Neural crest cell (in vitro differentiated cells): Measurements from ENCODE around the gene NKX2-1. TPM values are rescaled to one million over a fixed set of nuclear protein-coding genes. Genes with fewer than 3 reads are reported as not detected.

Experiments used
- DNase-seq: peaks from one replicate; pipeline ENCODE4 v3.0.0; 2021; ENCODE audit warnings: low read depth, mixed read lengths, low spot score
- H3K27ac Mint-ChIP-seq: one replicate; pipeline ENCODE4 v1.8.0; 2021; ENCODE audit warnings: mild to moderate bottlenecking, mixed read lengths; ENCODE audit not compliant: unreplicated experiment
- H3K27me3 Mint-ChIP-seq: 2 replicates; pipeline ENCODE4 v1.8.0; 2021; ENCODE audit warnings: low read depth, mild to moderate bottlenecking, mixed read lengths
- H3K36me3 Mint-ChIP-seq: 2 replicates; pipeline ENCODE4 v1.8.0; 2021; ENCODE audit warnings: low read depth, mild to moderate bottlenecking, mixed read lengths
- H3K4me1 Mint-ChIP-seq: 2 replicates; pipeline ENCODE4 v1.8.0; 2021; ENCODE audit warnings: mixed read lengths
- H3K4me3 Mint-ChIP-seq: one replicate; pipeline ENCODE4 v1.8.0; 2021; ENCODE audit warnings: mild to moderate bottlenecking, mixed read lengths
- H3K9me3 Mint-ChIP-seq: 2 replicates; pipeline ENCODE4 v1.8.0; 2021; ENCODE audit warnings: mixed read lengths
- total RNA-seq: library from RNA; stranded (reverse); gene quantifications from 2 replicates; pipeline ENCODE4 v1.2.1, GENCODE V29; 2021
- TF ChIP-seq, protein P1 (sequence below): fragments of 200-600 bp; sonication (generic); conservative IDR thresholded peaks from 2 replicates; pipeline ENCODE4 v1.5.0; 2021; ENCODE audit warnings: antibody characterized with exemption, mild to moderate bottlenecking

NKX2-1 gene
- total RNA-seq, 1 donor from 2014 or later, result not detected

DNA sequence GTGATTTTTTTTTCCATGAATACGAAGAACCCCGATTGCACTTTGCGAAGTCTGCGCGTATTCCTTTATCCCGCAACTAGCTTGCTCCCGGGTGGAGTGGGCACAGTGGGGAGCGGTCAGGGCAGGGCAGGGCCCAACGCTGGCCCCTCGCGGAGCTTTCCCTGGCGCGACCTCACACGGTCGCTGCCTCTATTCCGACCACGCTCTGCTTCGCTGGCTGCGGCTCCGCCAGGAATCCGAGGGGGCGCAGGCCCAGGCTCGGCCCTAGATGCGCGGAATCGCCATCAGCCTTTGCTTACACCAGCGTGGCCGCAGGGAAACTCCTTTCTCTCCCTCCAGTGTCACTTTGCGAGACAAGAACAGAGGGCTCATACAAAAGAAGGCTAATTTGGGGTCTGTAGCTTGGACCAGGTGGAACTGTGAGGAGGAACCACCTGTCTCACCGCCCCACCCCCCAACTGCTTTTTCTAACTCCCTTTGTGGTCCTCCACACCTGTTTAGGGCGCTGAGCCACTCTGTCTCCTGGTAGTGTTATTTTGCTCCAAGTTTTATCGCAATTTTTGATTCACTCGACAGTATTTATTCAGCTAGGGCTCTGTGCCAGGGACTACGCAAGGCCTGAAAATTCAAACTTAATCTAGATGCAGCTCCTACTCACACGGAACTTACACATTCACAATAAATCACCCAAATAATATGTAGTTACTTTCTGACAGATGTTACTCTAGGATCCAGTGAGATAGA is 3.1 kb upstream of the NKX2-1 start:
- H3K36me3 Mint-ChIP-seq, result no peaks in the 10 kb centered on the region
- H3K4me3 Mint-ChIP-seq, result no peak overlapping the region
- DNase-seq, result no peak
- peaks cover 5% of the 10 kb centered on the region for H3K4me1 Mint-ChIP-seq
- H3K9me3 Mint-ChIP-seq, result no peaks in the 10 kb centered on the region
- TF ChIP-seq, protein P1, sequence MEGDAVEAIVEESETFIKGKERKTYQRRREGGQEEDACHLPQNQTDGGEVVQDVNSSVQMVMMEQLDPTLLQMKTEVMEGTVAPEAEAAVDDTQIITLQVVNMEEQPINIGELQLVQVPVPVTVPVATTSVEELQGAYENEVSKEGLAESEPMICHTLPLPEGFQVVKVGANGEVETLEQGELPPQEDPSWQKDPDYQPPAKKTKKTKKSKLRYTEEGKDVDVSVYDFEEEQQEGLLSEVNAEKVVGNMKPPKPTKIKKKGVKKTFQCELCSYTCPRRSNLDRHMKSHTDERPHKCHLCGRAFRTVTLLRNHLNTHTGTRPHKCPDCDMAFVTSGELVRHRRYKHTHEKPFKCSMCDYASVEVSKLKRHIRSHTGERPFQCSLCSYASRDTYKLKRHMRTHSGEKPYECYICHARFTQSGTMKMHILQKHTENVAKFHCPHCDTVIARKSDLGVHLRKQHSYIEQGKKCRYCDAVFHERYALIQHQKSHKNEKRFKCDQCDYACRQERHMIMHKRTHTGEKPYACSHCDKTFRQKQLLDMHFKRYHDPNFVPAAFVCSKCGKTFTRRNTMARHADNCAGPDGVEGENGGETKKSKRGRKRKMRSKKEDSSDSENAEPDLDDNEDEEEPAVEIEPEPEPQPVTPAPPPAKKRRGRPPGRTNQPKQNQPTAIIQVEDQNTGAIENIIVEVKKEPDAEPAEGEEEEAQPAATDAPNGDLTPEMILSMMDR, result no peak
- H3K27ac Mint-ChIP-seq, result no peak overlapping the region
- H3K27me3 Mint-ChIP-seq, result peaks cover 100% of the 10 kb centered on the region

DNA sequence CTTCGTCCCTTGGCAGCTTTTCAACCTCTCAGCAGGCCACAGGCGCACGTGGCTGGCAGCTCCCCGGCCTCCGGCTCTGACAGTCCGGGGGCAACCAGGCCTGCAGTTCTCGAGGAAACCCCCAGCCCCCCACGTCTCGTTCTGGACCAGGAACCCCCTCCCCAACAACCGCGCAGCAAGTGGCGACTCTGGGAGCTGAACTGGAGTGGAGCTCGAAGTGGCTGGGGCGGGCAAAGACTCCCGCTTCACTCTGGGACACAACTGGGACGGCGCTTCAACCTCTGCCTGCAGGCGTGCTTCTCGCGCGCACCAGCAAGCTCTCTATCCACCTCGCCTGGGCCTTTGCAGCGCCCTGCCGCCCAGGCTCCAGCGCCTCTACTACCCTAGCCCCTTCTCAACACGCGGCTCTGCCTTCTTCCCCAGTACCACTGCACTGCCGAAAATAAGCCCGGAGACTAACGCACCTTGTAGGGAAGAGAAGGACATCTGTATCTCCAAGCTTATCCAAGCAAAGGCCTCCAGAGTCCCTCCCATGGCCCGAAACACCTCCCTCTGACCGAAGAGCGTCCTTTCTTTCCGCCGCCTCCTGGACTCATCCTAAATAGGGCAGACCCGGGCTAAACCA is 2.4 kb upstream of the NKX2-1 start:
- Mint-ChIP-seq H3K36me3 (no peaks in the 10 kb centered on the region), H3K27ac (no peak overlapping the region), H3K27me3 (peaks cover 100% of the 10 kb centered on the region), H3K9me3 (no peaks in the 10 kb centered on the region), H3K4me1 (peaks cover 5% of the 10 kb centered on the region), H3K4me3 (no peak overlapping the region)
- DNase-seq, result peak; percentile 9
- TF ChIP-seq, protein P1, result no peak

DNA sequence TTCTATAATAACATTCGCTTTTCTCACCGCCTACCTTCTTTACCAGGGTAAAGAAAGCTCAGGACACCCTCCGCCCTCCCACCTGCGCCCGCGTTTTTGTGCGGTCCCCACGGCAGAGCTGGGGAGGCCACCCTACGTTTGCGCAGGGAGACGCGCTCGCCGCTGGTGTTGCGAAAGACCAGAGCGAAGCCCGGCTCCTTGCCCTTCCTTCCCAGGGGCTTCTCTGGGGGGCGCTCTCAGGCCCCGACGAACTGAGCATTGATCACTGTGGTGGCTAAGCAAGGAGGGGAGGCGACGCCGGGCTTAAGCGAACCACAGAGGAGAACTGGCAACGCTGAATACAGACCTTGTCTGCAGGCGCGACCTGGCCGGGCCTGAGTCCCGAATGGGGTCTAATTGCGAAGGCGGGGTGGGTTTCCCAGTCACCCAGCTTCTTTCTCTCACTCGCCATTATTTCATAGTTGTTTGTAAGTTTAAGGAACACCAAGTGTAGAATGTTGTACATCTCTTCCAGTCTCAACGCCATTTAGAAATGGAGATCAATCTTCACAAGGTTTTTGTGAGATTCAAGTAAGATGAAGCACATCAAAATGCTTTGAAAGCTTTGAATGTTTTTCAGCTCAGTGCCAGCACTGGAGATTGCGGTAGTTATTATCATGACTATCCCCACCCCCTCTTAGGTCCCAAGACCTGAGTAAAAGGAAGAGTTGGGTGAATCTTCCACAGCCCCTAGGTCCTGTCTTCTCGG is 1.7 kb upstream of the NKX2-1 start:
- H3K27ac Mint-ChIP-seq, result no peak overlapping the region
- peak overlapping the region; percentile 33 for H3K4me3 Mint-ChIP-seq
- TF ChIP-seq, protein P1, result no peak
- no peaks in the 10 kb centered on the region for H3K36me3 Mint-ChIP-seq
- H3K9me3 Mint-ChIP-seq, result no peaks in the 10 kb centered on the region
- peaks cover 98% of the 10 kb centered on the region for H3K27me3 Mint-ChIP-seq
- peaks cover 5% of the 10 kb centered on the region for H3K4me1 Mint-ChIP-seq
- no peak for DNase-seq

DNA sequence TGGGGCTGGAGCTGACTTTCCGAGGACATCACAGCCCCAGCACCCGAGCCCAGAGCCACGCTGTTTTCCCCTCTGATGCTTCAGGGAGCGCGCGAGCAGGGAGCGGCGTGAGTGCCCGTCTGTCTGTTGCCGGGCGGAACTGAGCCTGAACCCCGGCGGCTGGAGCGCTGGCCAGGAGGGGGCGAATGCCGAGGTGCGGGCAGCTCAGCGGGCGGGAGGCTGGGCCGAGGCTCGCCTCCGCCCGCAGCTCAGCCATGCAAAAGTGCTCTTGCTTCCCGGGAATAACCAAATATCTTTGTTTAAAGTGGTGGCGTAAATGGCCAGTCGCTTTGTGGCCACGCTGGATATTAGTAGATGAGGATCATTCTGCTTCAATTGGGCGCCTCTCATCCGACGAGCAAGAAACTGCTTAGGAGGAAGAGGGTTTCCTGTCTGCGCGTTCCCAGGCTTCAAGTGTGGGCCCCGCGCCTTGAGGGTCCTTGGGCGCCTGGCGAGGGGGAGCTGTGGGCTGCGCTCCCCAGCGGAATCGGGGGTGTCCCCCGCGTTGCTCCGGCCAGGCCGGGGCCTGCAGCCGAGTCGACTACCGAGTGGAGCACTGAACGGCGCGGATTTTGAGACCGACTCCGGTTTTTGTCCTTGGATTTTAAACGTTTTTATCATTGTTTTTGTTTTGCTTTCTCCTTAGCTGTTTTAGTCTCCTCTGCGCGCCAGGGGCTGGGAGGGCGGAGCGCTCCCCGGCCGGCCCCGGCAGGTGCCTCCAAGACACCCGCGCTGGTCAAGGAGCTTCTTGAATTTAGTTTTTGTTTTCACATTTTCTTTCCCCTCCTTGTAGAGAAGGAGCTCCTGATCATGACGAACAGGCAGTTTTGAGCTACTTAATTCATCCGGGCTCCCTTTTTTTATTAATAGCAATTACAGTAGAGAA is 831 bp upstream of the NKX2-1 start:
- Mint-ChIP-seq H3K9me3 (no peaks in the 10 kb centered on the region), H3K36me3 (no peaks in the 10 kb centered on the region), H3K4me1 (peaks cover 5% of the 10 kb centered on the region), H3K4me3 (no peak overlapping the region), H3K27me3 (peaks cover 98% of the 10 kb centered on the region), H3K27ac (no peak overlapping the region)
- DNase-seq, result peak; percentile 55
- TF ChIP-seq, protein P1, result peak; percentile 49
